ENCODE measurements around the gene HDAC10.

DNA sequence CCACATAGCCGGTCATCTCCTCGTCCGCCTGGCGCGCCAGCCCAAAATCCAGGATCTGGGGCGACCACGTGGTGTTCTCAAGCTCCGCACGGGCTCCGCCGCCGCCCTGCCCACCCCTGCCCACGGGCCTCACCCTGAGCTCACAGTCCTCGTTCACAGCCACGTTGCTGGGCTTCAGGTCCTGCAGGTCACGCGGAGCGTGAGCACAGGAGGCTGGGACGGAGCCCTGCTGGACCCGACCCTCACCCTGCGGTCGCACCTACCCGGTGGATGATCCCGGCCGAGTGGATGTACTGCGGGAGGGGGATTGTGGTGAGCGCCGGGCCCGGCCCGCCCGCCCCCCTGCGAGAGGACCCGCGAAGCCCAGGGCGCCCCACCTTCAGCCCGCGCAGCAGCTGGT, 15.9 kb upstream of the HDAC10 start:
- TF ChIP-seq, protein P1, sequence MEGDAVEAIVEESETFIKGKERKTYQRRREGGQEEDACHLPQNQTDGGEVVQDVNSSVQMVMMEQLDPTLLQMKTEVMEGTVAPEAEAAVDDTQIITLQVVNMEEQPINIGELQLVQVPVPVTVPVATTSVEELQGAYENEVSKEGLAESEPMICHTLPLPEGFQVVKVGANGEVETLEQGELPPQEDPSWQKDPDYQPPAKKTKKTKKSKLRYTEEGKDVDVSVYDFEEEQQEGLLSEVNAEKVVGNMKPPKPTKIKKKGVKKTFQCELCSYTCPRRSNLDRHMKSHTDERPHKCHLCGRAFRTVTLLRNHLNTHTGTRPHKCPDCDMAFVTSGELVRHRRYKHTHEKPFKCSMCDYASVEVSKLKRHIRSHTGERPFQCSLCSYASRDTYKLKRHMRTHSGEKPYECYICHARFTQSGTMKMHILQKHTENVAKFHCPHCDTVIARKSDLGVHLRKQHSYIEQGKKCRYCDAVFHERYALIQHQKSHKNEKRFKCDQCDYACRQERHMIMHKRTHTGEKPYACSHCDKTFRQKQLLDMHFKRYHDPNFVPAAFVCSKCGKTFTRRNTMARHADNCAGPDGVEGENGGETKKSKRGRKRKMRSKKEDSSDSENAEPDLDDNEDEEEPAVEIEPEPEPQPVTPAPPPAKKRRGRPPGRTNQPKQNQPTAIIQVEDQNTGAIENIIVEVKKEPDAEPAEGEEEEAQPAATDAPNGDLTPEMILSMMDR (IDR thresholded peaks at IDR 0.05; ENCODE audit: low read depth, low read length): no peak
- TF ChIP-seq, protein P2, sequence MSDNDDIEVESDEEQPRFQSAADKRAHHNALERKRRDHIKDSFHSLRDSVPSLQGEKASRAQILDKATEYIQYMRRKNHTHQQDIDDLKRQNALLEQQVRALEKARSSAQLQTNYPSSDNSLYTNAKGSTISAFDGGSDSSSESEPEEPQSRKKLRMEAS (IDR thresholded peaks at IDR 0.05; ENCODE audit: low read depth, low read length): no peak
- no peak for TF ChIP-seq POLR2A (IDR thresholded peaks at IDR 0.05; ENCODE audit: extremely low read depth, insufficient read length)
- TF ChIP-seq MYC (IDR thresholded peaks at IDR 0.05; ENCODE audit: low read depth, low read length): no peak
